Suprapubic skin (tissue), 4 donors: Measurements from ENCODE around the gene TCF3. TPM values are rescaled to one million over a fixed set of nuclear protein-coding genes. Genes with fewer than 3 reads are reported as not detected.

ENCODE experiments used
- DNase-seq, 2 donors: peaks; one replicate each; pipeline ENCODE4 v3.0.0-alpha.2; 2019; ENCODE audit warnings: low spot score in 2 of 2
- H3K27ac ChIP-seq: fragments of 200-600 bp; sonication (generic); one replicate; pipeline ENCODE4 v1.5.1; 2019
- H3K27me3 ChIP-seq: fragments of 200-600 bp; sonication (generic); one replicate; pipeline ENCODE4 v1.5.1; 2019
- H3K36me3 ChIP-seq: fragments of 200-600 bp; sonication (generic); one replicate; pipeline ENCODE4 v1.5.1; 2019
- H3K4me1 ChIP-seq: fragments of 200-600 bp; sonication (generic); one replicate; pipeline ENCODE4 v1.5.1; 2019
- H3K4me3 ChIP-seq: fragments of 200-600 bp; sonication (generic); one replicate; pipeline ENCODE4 v1.5.1; 2019; ENCODE audit warnings: mild to moderate bottlenecking
- H3K9me3 ChIP-seq: fragments of 200-600 bp; sonication (generic); one replicate; pipeline ENCODE4 v1.5.1; 2019
- CTCF ChIP-seq, 2 donors: fragments of 200-600 bp in 1 of 2; fragments of 450-650 bp in 1 of 2; sonication (generic) in 1 of 2; IDR thresholded peaks; one replicate each; pipeline ENCODE4 v1.5.1; 2016 to 2019; ENCODE audit warnings: antibody characterized with exemption in 2 of 2, mild to moderate bottlenecking in 1 of 2, moderate library complexity in 1 of 2
- EP300 ChIP-seq: sonication (generic); formaldehyde crosslinking; IDR thresholded peaks from one replicate; pipeline ENCODE4 v1.6.1; 2017; ENCODE audit warnings: antibody characterized with exemption
- POLR2A ChIP-seq, 2 donors: fragments of 450-650 bp; IDR thresholded peaks; one replicate each; pipeline ENCODE4 v1.6.1; 2017; ENCODE audit warnings: antibody characterized with exemption in 2 of 2, mild to moderate bottlenecking in 2 of 2, moderate library complexity in 2 of 2
- POLR2AphosphoS5 ChIP-seq, 3 donors: sonication (generic); formaldehyde crosslinking; IDR thresholded peaks; one replicate each; pipeline ENCODE4 v1.6.1; 2017; ENCODE audit warnings: antibody characterized with exemption in 3 of 3
- WGBS: methylation state at CpG from one replicate; pipeline ENCODE4 v1.1.5; 2018; 5-methylcytosine and 5-hydroxymethylcytosine counted together
- total RNA-seq, 4 donors: library from RNA; depleted of rRNA; stranded (reverse); fragments of >200 nt; gene quantifications; one replicate each; pipeline ENCODE4 v1.1.0, GENCODE V29; 2016

TCF3 gene
- total RNA-seq, 4 donors from 2014 or later, result 57.2 to 80.9 (median 68.7) TPM

GRCh38 chr19:1577929-1578618 lies 74.3 kb downstream of the TCF3 start:
- WGBS, result 91% methylated on average over 44 of the region's 49 CpGs
- Histone ChIP-seq H3K9me3 (no peaks in the 10 kb centered on the region), H3K27ac (no peak overlapping the region), H3K4me3 (no peak overlapping the region), H3K36me3 (peaks cover 67% of the 10 kb centered on the region), H3K27me3 (no peaks in the 10 kb centered on the region), H3K4me1 (no peaks in the 10 kb centered on the region)
- DNase-seq, result no peak
- no peak for TF ChIP-seq CTCF (IDR thresholded peaks at IDR 0.05)
- no peak for TF ChIP-seq POLR2AphosphoS5 (IDR thresholded peaks at IDR 0.05)
- TF ChIP-seq EP300, result no peak
- TF ChIP-seq POLR2A (IDR thresholded peaks at IDR 0.05), result no peak

- TF ChIP-seq EP300, result no peak
- no peak for TF ChIP-seq POLR2AphosphoS5 (IDR thresholded peaks at IDR 0.05)
- TF ChIP-seq CTCF (IDR thresholded peaks at IDR 0.05), result no peak
- no peak for TF ChIP-seq POLR2A (IDR thresholded peaks at IDR 0.05)
- H3K27me3 ChIP-seq, result no peaks in the 10 kb centered on the region
- WGBS, result 79% methylated on average over 27 of the region's 41 CpGs
- H3K27ac ChIP-seq, result no peak overlapping the region
- no peaks in the 10 kb centered on the region for H3K4me1 ChIP-seq
- H3K9me3 ChIP-seq, result no peaks in the 10 kb centered on the region
- H3K4me3 ChIP-seq, result no peak overlapping the region
- DNase-seq, result no peak
- H3K36me3 ChIP-seq, result peaks cover 60% of the 10 kb centered on the region
Measured at GRCh38 chr19:1577090-1577928, 75.1 kb downstream of the TCF3 start.

- Histone ChIP-seq H3K4me1 (no peaks in the 10 kb centered on the region), H3K27ac (no peak overlapping the region), H3K4me3 (no peak overlapping the region), H3K9me3 (no peaks in the 10 kb centered on the region), H3K36me3 (peaks cover 51% of the 10 kb centered on the region), H3K27me3 (no peaks in the 10 kb centered on the region)
- WGBS, result 90% methylated on average over 10 of the region's 30 CpGs
- no peak for DNase-seq
- no peak for TF ChIP-seq POLR2A (IDR thresholded peaks at IDR 0.05)
- TF ChIP-seq EP300, result no peak
- TF ChIP-seq POLR2AphosphoS5 (IDR thresholded peaks at IDR 0.05), result no peak
- no peak for TF ChIP-seq CTCF (IDR thresholded peaks at IDR 0.05)
Measured at GRCh38 chr19:1576242-1577089, 75.9 kb downstream of the TCF3 start.

- TF ChIP-seq EP300, result no peak
- Histone ChIP-seq H3K27ac (no peak overlapping the region), H3K4me3 (no peak overlapping the region), H3K4me1 (no peaks in the 10 kb centered on the region), H3K9me3 (no peaks in the 10 kb centered on the region), H3K27me3 (no peaks in the 10 kb centered on the region), H3K36me3 (peaks cover 43% of the 10 kb centered on the region)
- DNase-seq, result no peak
- 81% methylated on average over 21 of the region's 22 CpGs for WGBS
Measured at GRCh38 chr19:1575323-1576241, 76.8 kb downstream of the TCF3 start.
